Breast epithelium (tissue), 3 donors: ENCODE data around the gene PDSS2.

Source experiments
- CTCF ChIP-seq, 3 donors: fragments of 450-650 bp; IDR thresholded peaks; one replicate each; pipeline ENCODE4 v1.5.1; 2016 to 2017; ENCODE audit warnings: antibody characterized with exemption in 3 of 3, mild to moderate bottlenecking in 3 of 3, moderate library complexity in 3 of 3
- POLR2A ChIP-seq: fragments of 450-650 bp; IDR thresholded peaks from one replicate; pipeline ENCODE4 v1.6.1; 2016; ENCODE audit warnings: antibody characterized with exemption, mild to moderate bottlenecking, moderate library complexity
- POLR2AphosphoS5 ChIP-seq, 3 donors: sonication (generic); formaldehyde crosslinking; IDR thresholded peaks; one replicate each; pipeline ENCODE4 v1.6.1; 2017; ENCODE audit warnings: antibody characterized with exemption in 3 of 3

GRCh38 chr6:107354451-107354850 lies 104.9 kb downstream of the PDSS2 start:
- no peak for TF ChIP-seq POLR2AphosphoS5 (IDR thresholded peaks at IDR 0.05)
- no peak for TF ChIP-seq POLR2A
- TF ChIP-seq CTCF (IDR thresholded peaks at IDR 0.05): no peak
